Glutamatergic neuron (in vitro differentiated cells): Measurements from ENCODE around the gene CSF3. TPM values are rescaled to one million over a fixed set of nuclear protein-coding genes. Genes with fewer than 3 reads are reported as not detected.

Experiments used
- DNase-seq: peaks from one replicate; pipeline ENCODE4 v3.0.0; 2022
- H3K27ac Mint-ChIP-seq: one replicate; pipeline ENCODE4 v1.8.0; 2020; ENCODE audit warnings: mild to moderate bottlenecking, mixed read lengths, inconsistent platforms; ENCODE audit not compliant: unreplicated experiment
- H3K27me3 Mint-ChIP-seq: one replicate; pipeline ENCODE4 v1.8.0; 2020; ENCODE audit warnings: mild to moderate bottlenecking, moderate library complexity, mixed read lengths, inconsistent platforms; ENCODE audit not compliant: unreplicated experiment
- H3K36me3 Mint-ChIP-seq: one replicate; pipeline ENCODE4 v1.8.0; 2020; ENCODE audit warnings: mild to moderate bottlenecking, mixed read lengths, inconsistent platforms; ENCODE audit not compliant: unreplicated experiment
- H3K4me1 Mint-ChIP-seq: one replicate; pipeline ENCODE4 v1.8.0; 2020; ENCODE audit warnings: mild to moderate bottlenecking, low read depth, mixed read lengths, inconsistent platforms; ENCODE audit not compliant: unreplicated experiment
- H3K4me3 Mint-ChIP-seq: one replicate; pipeline ENCODE4 v1.8.0; 2020; ENCODE audit warnings: mild to moderate bottlenecking, mixed read lengths, inconsistent platforms; ENCODE audit not compliant: unreplicated experiment
- H3K9me3 Mint-ChIP-seq: one replicate; pipeline ENCODE4 v1.8.0; 2020; ENCODE audit warnings: mild to moderate bottlenecking, moderate library complexity, mixed read lengths, inconsistent platforms; ENCODE audit not compliant: unreplicated experiment
- total RNA-seq: library from RNA; stranded (reverse); fragmentation: NEBNext Ultra II Directional; extraction: Animal tissue kit (Norgen Biotek cat#: 25700); gene quantifications from one replicate; pipeline ENCODE4 v1.2.1, GENCODE V29; 2021; ENCODE audit not compliant: unreplicated experiment
- TF ChIP-seq, protein P1 (sequence below): fragments of 200-600 bp; sonication (generic); IDR thresholded peaks from one replicate; pipeline ENCODE4 v1.5.0; 2021; ENCODE audit not compliant: partially characterized antibody, unreplicated experiment

The CSF3 gene
- total RNA-seq, 1 donor from 2014 or later: not detected

DNA sequence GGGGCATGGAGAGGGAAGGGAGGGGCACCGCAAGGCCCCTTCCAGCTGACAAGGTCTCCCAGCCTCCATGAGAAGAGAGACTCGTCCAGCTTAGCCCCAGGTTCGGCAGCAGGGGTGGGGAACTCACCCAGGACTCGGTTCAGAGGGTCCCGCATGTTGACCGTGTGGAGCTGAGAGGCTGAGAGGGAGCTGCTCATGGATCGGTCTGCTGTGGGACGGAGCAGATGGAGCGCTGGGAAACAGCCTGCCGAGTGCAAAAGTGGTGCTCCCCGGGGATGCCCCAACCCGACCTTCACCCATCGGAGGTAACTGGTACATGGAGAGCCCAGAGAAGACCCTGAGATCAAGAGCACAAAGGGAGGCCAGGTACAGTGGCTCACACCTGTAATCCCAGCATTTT, 4.9 kb downstream of the CSF3 start:
- TF ChIP-seq, protein P1, sequence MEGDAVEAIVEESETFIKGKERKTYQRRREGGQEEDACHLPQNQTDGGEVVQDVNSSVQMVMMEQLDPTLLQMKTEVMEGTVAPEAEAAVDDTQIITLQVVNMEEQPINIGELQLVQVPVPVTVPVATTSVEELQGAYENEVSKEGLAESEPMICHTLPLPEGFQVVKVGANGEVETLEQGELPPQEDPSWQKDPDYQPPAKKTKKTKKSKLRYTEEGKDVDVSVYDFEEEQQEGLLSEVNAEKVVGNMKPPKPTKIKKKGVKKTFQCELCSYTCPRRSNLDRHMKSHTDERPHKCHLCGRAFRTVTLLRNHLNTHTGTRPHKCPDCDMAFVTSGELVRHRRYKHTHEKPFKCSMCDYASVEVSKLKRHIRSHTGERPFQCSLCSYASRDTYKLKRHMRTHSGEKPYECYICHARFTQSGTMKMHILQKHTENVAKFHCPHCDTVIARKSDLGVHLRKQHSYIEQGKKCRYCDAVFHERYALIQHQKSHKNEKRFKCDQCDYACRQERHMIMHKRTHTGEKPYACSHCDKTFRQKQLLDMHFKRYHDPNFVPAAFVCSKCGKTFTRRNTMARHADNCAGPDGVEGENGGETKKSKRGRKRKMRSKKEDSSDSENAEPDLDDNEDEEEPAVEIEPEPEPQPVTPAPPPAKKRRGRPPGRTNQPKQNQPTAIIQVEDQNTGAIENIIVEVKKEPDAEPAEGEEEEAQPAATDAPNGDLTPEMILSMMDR: no peak
- peaks cover 17% of the 10 kb centered on the region for H3K4me1 Mint-ChIP-seq
- peaks cover 7% of the 10 kb centered on the region for H3K9me3 Mint-ChIP-seq
- DNase-seq: no peak
- H3K27ac Mint-ChIP-seq: peak overlapping the region; percentile 33
- no peaks in the 10 kb centered on the region for H3K36me3 Mint-ChIP-seq
- H3K27me3 Mint-ChIP-seq: peaks cover 7% of the 10 kb centered on the region
- no peak overlapping the region for H3K4me3 Mint-ChIP-seq

DNA sequence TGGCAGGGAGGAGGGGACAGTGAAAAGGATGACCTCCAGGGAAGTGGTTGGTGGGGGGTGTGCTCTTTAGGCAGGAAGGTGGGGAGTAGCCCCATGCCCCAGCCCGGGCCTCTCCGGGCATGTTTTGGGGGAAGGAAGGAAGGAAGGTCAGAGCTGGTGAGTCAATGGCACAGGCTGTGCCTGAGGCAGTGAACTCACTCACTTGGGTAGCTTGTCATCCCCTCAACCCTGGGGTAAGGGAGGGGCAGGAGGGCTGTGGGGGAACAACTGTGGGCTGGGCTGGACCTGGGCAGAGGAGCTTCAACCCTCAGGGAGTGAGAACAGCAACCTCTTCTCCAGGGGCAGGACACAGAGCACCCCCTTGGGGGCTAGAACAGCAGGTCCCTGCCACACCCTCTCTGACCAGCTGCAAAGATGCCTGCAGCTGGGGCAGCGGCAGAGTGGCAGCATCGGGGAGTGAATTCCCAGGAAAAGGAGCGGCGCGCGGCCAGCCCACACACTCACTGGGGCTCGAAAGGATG, 6.3 kb downstream of the CSF3 start:
- H3K4me1 Mint-ChIP-seq: peaks cover 23% of the 10 kb centered on the region
- H3K4me3 Mint-ChIP-seq: peak overlapping the region; percentile 7
- DNase-seq: no peak
- no peak overlapping the region for H3K27ac Mint-ChIP-seq
- H3K27me3 Mint-ChIP-seq: peaks cover 5% of the 10 kb centered on the region
- TF ChIP-seq, protein P1: no peak
- no peaks in the 10 kb centered on the region for H3K36me3 Mint-ChIP-seq
- peaks cover 7% of the 10 kb centered on the region for H3K9me3 Mint-ChIP-seq

DNA sequence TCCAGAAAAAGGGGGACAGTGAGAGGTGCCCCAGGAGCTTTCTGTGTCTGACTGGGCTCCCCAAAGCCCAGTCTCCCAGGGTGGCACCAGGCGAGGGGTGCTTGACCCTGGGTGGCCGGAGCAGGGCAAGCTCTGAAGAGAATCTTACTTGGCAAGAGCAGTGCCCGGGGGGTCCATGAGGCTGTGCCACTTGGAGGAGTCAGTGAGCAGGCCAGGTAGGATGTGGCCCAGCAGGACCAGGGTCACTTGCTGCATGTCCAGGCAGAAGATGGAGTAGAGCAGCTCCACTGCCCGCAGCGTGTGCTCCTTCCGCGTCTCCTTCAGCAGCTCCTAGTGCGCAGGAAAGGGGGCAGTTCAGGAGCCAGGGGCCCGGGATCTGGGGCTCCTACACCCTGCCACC, 7.3 kb downstream of the CSF3 start:
- Mint-ChIP-seq H3K4me3 (no peak overlapping the region), H3K36me3 (no peaks in the 10 kb centered on the region), H3K4me1 (peaks cover 23% of the 10 kb centered on the region)

DNA sequence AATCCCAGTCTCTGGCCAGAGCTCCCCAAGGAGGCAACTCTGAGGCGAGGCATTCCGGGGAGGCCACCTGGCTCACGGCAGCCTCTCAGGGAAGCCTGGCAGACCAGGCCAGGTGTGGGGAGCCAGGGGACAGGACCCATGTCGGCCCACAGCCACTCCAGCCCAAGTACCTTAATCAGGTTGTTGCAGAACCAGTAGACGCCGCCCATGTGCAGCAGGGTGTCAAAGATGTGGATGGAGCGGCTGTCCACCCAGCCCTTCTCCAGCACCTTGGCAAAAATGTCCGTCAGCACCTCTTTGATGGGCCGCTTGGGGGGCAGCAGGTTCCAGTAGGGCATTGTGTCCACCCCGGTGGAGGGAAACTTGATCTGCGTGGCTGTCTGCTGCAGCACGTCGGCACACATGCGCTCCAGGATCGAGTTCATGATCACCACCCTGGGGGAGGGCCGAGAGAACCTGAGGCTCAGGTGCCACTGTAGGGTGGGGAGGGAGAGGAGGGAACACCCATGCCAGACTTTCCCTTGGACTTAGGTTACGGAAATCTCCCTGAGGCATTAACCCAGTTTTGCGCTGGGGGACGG, 7.8 kb downstream of the CSF3 start:
- DNase-seq: no peak
- TF ChIP-seq, protein P1: no peak
- H3K27me3 Mint-ChIP-seq: peaks cover 2% of the 10 kb centered on the region
- no peak overlapping the region for H3K4me3 Mint-ChIP-seq
- no peaks in the 10 kb centered on the region for H3K36me3 Mint-ChIP-seq
- H3K27ac Mint-ChIP-seq: no peak overlapping the region
- peaks cover 23% of the 10 kb centered on the region for H3K4me1 Mint-ChIP-seq
- peaks cover 7% of the 10 kb centered on the region for H3K9me3 Mint-ChIP-seq

More for the DNA sequence above, 7.3 kb downstream of the CSF3 start:
- H3K27me3 Mint-ChIP-seq: peaks cover 3% of the 10 kb centered on the region
- DNase-seq: no peak
- TF ChIP-seq, protein P1: no peak
- H3K9me3 Mint-ChIP-seq: peaks cover 7% of the 10 kb centered on the region
- no peak overlapping the region for H3K27ac Mint-ChIP-seq

DNA sequence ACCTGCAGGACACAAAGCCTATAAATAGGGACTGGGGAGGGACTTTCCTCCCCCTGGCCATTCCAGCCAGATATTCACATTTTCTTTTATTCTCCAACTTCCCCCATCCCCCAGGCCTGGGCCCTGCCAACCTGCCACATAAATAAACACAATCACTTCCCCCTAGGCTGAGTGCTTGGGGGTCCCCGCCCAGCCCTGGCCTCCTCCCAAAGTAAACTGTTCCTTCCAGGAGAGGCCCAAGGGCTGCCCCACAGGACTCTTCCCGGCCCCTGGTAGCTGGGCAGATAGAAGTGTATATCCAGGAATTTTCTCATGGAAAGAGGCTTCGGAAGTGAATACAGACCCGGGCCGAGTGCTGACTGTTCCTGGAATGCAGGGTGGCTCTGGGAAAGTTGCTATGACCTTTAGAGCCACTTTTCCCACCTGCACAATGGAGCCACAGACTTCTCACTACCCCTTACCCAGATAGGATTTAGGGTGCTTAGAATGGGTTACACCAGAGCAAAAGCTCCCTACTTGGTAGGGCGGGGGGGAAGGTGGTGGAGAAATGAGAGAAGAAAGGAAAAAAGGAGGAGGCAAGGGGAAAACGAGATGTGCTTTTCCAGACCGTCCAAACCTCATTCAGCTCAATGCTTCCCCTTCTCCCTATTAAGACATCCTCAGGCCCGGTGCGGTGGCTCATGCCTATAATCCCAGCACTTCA, 8.5 kb downstream of the CSF3 start:
- peaks cover 7% of the 10 kb centered on the region for H3K9me3 Mint-ChIP-seq
- no peak for DNase-seq
- H3K4me1 Mint-ChIP-seq: peaks cover 22% of the 10 kb centered on the region
- H3K4me3 Mint-ChIP-seq: no peak overlapping the region
- TF ChIP-seq, protein P1: no peak
- no peak overlapping the region for H3K27ac Mint-ChIP-seq
- H3K36me3 Mint-ChIP-seq: no peaks in the 10 kb centered on the region
- H3K27me3 Mint-ChIP-seq: peaks cover 2% of the 10 kb centered on the region
